Measurements from ENCODE around the gene PLXNA1. TPM values are rescaled to one million over a fixed set of nuclear protein-coding genes. Genes with fewer than 3 reads are reported as not detected.
A peak's percentile ranks its signal among the peaks of the same experiment; 100 is the strongest.

Gene PLXNA1
- total and polyA plus RNA-seq, 2 experiments from 2014 or later: 11.0 to 73.5 TPM

- TF ChIP-seq ZNF462 (CRISPR knock-in tag; IDR thresholded peaks at IDR 0.05): no peak
- TF ChIP-seq STAT1 (IDR thresholded peaks at IDR 0.05; ENCODE audit: unreplicated experiment): no peak
- TF ChIP-seq EZH2 (IDR thresholded peaks at IDR 0.05; ENCODE audit: low read depth, unreplicated experiment): no peak
- TF ChIP-seq ETS1 (IDR thresholded peaks at IDR 0.05): no peak
Measured at GRCh38 chr3:127001486-127002194, 18.7 kb downstream of the PLXNA1 start (continued).

GRCh38 chr3:127002195-127003174, 19.6 kb downstream of the PLXNA1 start:
- no peaks in the 10 kb centered on the region for H3F3A ChIP-seq (replicated peaks; ENCODE audit: low read depth)
- Mint-ChIP-seq H3K36me3 (ENCODE audit: low read depth) (peaks cover 6% of the 10 kb centered on the region; the same call in 2 of the 3 replicates), H3K27ac (peak overlapping the region; percentile 78), H3K4me1 (peaks cover 27% of the 10 kb centered on the region), H3K9me3 (no peaks in the 10 kb centered on the region; the same call in 2 of the 3 replicates), H3K27me3 (ENCODE audit: insufficient read depth, low read depth, poor library complexity) (peaks cover 12% of the 10 kb centered on the region), H3K4me3 (peak overlapping the region; percentile 36; the same call in 1 of the 3 replicates)
- H2AFZ ChIP-seq: no peak overlapping the region
- H3K4me3 ChIP-seq: peak overlapping the region; percentile 40; the same call in 1 of the 2 replicates
- no peaks in the 10 kb centered on the region for H3K36me3 ChIP-seq (ENCODE audit: insufficient read depth)
- H3K27me3 ChIP-seq (ENCODE audit: insufficient read depth): no peaks in the 10 kb centered on the region
- peak; percentile 95 for DNase-seq (ENCODE audit: low spot score)
- no peaks in the 10 kb centered on the region for H3K9me2 ChIP-seq (ENCODE audit: insufficient read depth)
- H3K27ac ChIP-seq (ENCODE audit: low read depth): no peak overlapping the region
- H4K20me1 ChIP-seq (replicated peaks; ENCODE audit: insufficient read depth): no peaks in the 10 kb centered on the region; the same call in 1 of the 2 replicates
- H3K79me2 ChIP-seq (replicated peaks; ENCODE audit: insufficient read depth): peaks cover 11% of the 10 kb centered on the region; the same call in 1 of the 2 replicates
- peak; percentile 88 for ATAC-seq
- peak overlapping the region; percentile 66 for H3K4me2 ChIP-seq
- H3K4me1 ChIP-seq (ENCODE audit: insufficient read depth): peaks cover 10% of the 10 kb centered on the region; the same call in 1 of the 2 replicates
- peak; percentile 82 for TF ChIP-seq ETS1 (IDR thresholded peaks at IDR 0.05)
- TF ChIP-seq, protein P1, sequence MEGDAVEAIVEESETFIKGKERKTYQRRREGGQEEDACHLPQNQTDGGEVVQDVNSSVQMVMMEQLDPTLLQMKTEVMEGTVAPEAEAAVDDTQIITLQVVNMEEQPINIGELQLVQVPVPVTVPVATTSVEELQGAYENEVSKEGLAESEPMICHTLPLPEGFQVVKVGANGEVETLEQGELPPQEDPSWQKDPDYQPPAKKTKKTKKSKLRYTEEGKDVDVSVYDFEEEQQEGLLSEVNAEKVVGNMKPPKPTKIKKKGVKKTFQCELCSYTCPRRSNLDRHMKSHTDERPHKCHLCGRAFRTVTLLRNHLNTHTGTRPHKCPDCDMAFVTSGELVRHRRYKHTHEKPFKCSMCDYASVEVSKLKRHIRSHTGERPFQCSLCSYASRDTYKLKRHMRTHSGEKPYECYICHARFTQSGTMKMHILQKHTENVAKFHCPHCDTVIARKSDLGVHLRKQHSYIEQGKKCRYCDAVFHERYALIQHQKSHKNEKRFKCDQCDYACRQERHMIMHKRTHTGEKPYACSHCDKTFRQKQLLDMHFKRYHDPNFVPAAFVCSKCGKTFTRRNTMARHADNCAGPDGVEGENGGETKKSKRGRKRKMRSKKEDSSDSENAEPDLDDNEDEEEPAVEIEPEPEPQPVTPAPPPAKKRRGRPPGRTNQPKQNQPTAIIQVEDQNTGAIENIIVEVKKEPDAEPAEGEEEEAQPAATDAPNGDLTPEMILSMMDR (conservative IDR thresholded peaks at IDR 0.05; ENCODE audit: low read depth in 2 of 2): peak; percentile 55 to 77
- TF ChIP-seq, protein P2, sequence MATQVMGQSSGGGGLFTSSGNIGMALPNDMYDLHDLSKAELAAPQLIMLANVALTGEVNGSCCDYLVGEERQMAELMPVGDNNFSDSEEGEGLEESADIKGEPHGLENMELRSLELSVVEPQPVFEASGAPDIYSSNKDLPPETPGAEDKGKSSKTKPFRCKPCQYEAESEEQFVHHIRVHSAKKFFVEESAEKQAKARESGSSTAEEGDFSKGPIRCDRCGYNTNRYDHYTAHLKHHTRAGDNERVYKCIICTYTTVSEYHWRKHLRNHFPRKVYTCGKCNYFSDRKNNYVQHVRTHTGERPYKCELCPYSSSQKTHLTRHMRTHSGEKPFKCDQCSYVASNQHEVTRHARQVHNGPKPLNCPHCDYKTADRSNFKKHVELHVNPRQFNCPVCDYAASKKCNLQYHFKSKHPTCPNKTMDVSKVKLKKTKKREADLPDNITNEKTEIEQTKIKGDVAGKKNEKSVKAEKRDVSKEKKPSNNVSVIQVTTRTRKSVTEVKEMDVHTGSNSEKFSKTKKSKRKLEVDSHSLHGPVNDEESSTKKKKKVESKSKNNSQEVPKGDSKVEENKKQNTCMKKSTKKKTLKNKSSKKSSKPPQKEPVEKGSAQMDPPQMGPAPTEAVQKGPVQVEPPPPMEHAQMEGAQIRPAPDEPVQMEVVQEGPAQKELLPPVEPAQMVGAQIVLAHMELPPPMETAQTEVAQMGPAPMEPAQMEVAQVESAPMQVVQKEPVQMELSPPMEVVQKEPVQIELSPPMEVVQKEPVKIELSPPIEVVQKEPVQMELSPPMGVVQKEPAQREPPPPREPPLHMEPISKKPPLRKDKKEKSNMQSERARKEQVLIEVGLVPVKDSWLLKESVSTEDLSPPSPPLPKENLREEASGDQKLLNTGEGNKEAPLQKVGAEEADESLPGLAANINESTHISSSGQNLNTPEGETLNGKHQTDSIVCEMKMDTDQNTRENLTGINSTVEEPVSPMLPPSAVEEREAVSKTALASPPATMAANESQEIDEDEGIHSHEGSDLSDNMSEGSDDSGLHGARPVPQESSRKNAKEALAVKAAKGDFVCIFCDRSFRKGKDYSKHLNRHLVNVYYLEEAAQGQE (IDR thresholded peaks at IDR 0.05; ENCODE audit: unreplicated experiment): no peak

All from GM23338 (cell line).